Brain microvascular endothelial cell (primary cell): ENCODE measurements around the gene NACC1.

Experiments used
- DNase-seq: peaks from one replicate; pipeline ENCODE4 v3.0.0-alpha.2; 2020
- H3K27ac ChIP-seq: fragments of 250-450 bp; sonication (Bioruptor Pico); 2 replicates; pipeline ENCODE4 v1.5.1; 2020; ENCODE audit warnings: mild to moderate bottlenecking, moderate library complexity
- H3K27me3 ChIP-seq: fragments of 250-450 bp; sonication (Bioruptor Pico); replicated peaks from 2 replicates; pipeline ENCODE4 v1.5.1; 2020; ENCODE audit warnings: mild to moderate bottlenecking
- H3K36me3 ChIP-seq: fragments of 250-450 bp; sonication (Bioruptor Pico); replicated peaks from 2 replicates; pipeline ENCODE4 v1.5.1; 2020; ENCODE audit warnings: mild to moderate bottlenecking
- H3K4me3 ChIP-seq: 2 replicates; pipeline ENCODE4 v1.5.1; 2011; ENCODE audit warnings: low read depth, mild to moderate bottlenecking, control low read depth, low read length, moderate library complexity
- CTCF ChIP-seq: IDR thresholded peaks from 2 replicates; pipeline ENCODE4 v1.5.1; 2011; ENCODE audit warnings: low read depth, mild to moderate bottlenecking, moderate library complexity, low read length, control low read depth, inconsistent platforms; ENCODE audit errors: missing control alignments
- in situ Hi-C: cut with HindIII; loops from 2 replicates; pipeline ENCODE4 v1.10.0; 2017; ENCODE audit warnings: low sequenced_read_pairs, low pct_ligation_motif_present

NACC1 gene

GRCh38 chr19:13097033-13097462 lies 21.0 kb upstream of the NACC1 start:
- Histone ChIP-seq H3K27ac (no peak overlapping the region), H3K36me3 (no peaks in the 10 kb centered on the region), H3K4me3 (no peak overlapping the region), H3K27me3 (no peaks in the 10 kb centered on the region)
- DNase-seq = no peak
- in situ Hi-C loops = no loop called here
- TF ChIP-seq CTCF = no peak

- DNase-seq = no peak
- H3K4me3 ChIP-seq = no peak overlapping the region
- no peak for TF ChIP-seq CTCF
- in situ Hi-C loops = no loop called here
- no peak overlapping the region for H3K27ac ChIP-seq
- H3K36me3 ChIP-seq = no peaks in the 10 kb centered on the region
- no peaks in the 10 kb centered on the region for H3K27me3 ChIP-seq
Measured at GRCh38 chr19:13097463-13098258, 20.4 kb upstream of the NACC1 start.

GRCh38 chr19:13098277-13099072 lies 19.6 kb upstream of the NACC1 start:
- H3K27ac ChIP-seq = no peak overlapping the region
- H3K4me3 ChIP-seq = no peak overlapping the region
- H3K27me3 ChIP-seq = no peaks in the 10 kb centered on the region
- DNase-seq = no peak
- in situ Hi-C loops = no loop called here
- no peak for TF ChIP-seq CTCF
- H3K36me3 ChIP-seq = no peaks in the 10 kb centered on the region

GRCh38 chr19:13099073-13099999 lies 18.7 kb upstream of the NACC1 start:
- DNase-seq = no peak
- Histone ChIP-seq H3K36me3 (no peaks in the 10 kb centered on the region), H3K4me3 (no peak overlapping the region), H3K27ac (no peak overlapping the region), H3K27me3 (no peaks in the 10 kb centered on the region)
- in situ Hi-C loops = no loop called here
- TF ChIP-seq CTCF = no peak

- no peak for TF ChIP-seq CTCF
- Histone ChIP-seq H3K27me3 (no peaks in the 10 kb centered on the region), H3K36me3 (peaks cover 4% of the 10 kb centered on the region), H3K4me3 (no peak overlapping the region), H3K27ac (no peak overlapping the region)
- DNase-seq = no peak
- in situ Hi-C loops = no loop called here
Measured at GRCh38 chr19:13100031-13100588, 18.0 kb upstream of the NACC1 start.
